Measurements from ENCODE around the gene TACC3. TPM values are rescaled to one million over a fixed set of nuclear protein-coding genes. Genes with fewer than 3 reads are reported as not detected.
A peak's percentile ranks its signal among the peaks of the same experiment; 100 is the strongest.

The TACC3 gene
- total RNA-seq, 4 donors from 2014 or later: 8.6 to 15.0 (median 11.9) TPM

GRCh38 chr4:1683736-1684505, 37.4 kb upstream of the TACC3 start, which contains the start of gene FAM53A:
FAM53A (minus strand) TSS chr4:1684313; CDS start chr4:1668741, 15,572 bp downstream.
- Histone ChIP-seq H3K4me1 (peaks cover 0 to 20% (median 2%) of the 10 kb centered on the region in 4 donors), H3K27me3 (no peaks in the 10 kb centered on the region), H3K36me3 (no peaks in the 10 kb centered on the region), H3K4me3 (peak within 1 kb of the TSS; percentile 49 to 86 (median 66)), H3K9me3 (no peaks in the 10 kb centered on the region), H3K27ac (peak within 1 kb of the TSS; percentile 50 to 91 (median 80))
- no peak for DNase-seq (ENCODE audit: low spot score in 2 of 2)
- WGBS, 2 donors: 1 to 4% methylated on average over 25 to 33 of the region's 118 CpGs
- peak in 1 of 2 donors; percentile 36 for TF ChIP-seq POLR2A (IDR thresholded peaks at IDR 0.05)
- TF ChIP-seq, protein P1, sequence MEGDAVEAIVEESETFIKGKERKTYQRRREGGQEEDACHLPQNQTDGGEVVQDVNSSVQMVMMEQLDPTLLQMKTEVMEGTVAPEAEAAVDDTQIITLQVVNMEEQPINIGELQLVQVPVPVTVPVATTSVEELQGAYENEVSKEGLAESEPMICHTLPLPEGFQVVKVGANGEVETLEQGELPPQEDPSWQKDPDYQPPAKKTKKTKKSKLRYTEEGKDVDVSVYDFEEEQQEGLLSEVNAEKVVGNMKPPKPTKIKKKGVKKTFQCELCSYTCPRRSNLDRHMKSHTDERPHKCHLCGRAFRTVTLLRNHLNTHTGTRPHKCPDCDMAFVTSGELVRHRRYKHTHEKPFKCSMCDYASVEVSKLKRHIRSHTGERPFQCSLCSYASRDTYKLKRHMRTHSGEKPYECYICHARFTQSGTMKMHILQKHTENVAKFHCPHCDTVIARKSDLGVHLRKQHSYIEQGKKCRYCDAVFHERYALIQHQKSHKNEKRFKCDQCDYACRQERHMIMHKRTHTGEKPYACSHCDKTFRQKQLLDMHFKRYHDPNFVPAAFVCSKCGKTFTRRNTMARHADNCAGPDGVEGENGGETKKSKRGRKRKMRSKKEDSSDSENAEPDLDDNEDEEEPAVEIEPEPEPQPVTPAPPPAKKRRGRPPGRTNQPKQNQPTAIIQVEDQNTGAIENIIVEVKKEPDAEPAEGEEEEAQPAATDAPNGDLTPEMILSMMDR (IDR thresholded peaks at IDR 0.05): peak in 3 of 5 experiments; percentile 6 to 47 (median 33)
- TF ChIP-seq EP300 (IDR thresholded peaks at IDR 0.05): no peak

DNA sequence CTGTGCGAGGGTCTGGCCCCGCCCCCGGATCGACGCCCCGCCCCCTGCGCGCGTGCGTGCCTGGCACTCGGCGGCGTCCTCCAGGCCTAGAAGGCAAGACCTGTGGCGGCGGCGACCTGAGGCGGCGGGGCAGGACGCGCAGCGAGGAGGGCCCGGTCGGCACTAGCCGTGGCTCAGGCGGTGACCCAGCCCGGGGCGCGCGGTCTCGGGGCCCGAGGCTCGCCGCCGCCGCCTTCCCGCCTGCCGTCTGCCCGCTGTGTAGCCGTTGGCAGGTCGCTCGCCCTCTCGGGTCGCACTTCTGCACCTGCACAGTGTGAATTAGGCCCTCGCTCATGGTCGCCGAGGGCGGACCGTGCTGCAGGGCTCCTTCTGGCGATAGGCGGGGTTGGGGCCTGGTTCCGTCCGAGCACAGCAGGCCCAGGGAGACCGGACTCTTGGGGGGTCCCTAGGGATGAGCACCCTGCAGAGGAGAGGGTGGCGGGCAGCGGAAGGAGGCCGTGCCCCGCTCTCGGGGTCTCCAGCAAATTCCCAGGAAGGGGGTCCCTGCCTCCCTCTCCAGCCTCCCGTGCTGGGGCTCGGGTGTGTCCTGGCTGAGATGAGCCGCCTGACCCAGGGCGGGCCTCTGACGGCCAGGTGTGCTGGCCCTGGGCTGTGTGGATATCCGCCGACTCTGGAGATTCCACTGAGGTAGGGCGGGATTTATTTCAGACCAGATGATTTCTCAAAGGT, 36.7 kb upstream of the TACC3 start:
- WGBS, 2 donors: 31 to 88% methylated on average over 17 to 52 of the region's 66 CpGs

GRCh38 chr4:1685235-1686150, 35.8 kb upstream of the TACC3 start:
- H3K27ac ChIP-seq: peak overlapping the region in 2 of 4 donors; percentile 28 to 64
- H3K27me3 ChIP-seq: no peaks in the 10 kb centered on the region
- no peaks in the 10 kb centered on the region for H3K9me3 ChIP-seq
- TF ChIP-seq, protein P1 (IDR thresholded peaks at IDR 0.05): no peak
- TF ChIP-seq EP300 (IDR thresholded peaks at IDR 0.05) (no peak), POLR2A (IDR thresholded peaks at IDR 0.05) (no peak)
- DNase-seq (ENCODE audit: low spot score in 2 of 2): no peak
- peaks cover 0 to 3% (median 0%) of the 10 kb centered on the region in 3 donors for H3K36me3 ChIP-seq
- H3K4me3 ChIP-seq: no peak overlapping the region
- WGBS, 2 donors: 76 to 79% methylated on average over 21 of the region's 23 CpGs
- H3K4me1 ChIP-seq: peaks cover 0 to 20% (median 2%) of the 10 kb centered on the region in 4 donors

More for the DNA sequence above, 36.7 kb upstream of the TACC3 start:
- H3K36me3 ChIP-seq: no peaks in the 10 kb centered on the region
- peak overlapping the region; percentile 41 to 86 (median 48) for H3K4me3 ChIP-seq
- DNase-seq (ENCODE audit: low spot score in 2 of 2): peak; percentile 90 to 92
- TF ChIP-seq, protein P1 (IDR thresholded peaks at IDR 0.05): no peak
- TF ChIP-seq EP300 (IDR thresholded peaks at IDR 0.05) (no peak), POLR2A (IDR thresholded peaks at IDR 0.05) (no peak)
- H3K27ac ChIP-seq: peak overlapping the region in 3 of 4 donors; percentile 56 to 71 (median 64)
- no peaks in the 10 kb centered on the region for H3K9me3 ChIP-seq
- H3K4me1 ChIP-seq: peaks cover 0 to 20% (median 2%) of the 10 kb centered on the region in 4 donors
- no peaks in the 10 kb centered on the region for H3K27me3 ChIP-seq

DNA sequence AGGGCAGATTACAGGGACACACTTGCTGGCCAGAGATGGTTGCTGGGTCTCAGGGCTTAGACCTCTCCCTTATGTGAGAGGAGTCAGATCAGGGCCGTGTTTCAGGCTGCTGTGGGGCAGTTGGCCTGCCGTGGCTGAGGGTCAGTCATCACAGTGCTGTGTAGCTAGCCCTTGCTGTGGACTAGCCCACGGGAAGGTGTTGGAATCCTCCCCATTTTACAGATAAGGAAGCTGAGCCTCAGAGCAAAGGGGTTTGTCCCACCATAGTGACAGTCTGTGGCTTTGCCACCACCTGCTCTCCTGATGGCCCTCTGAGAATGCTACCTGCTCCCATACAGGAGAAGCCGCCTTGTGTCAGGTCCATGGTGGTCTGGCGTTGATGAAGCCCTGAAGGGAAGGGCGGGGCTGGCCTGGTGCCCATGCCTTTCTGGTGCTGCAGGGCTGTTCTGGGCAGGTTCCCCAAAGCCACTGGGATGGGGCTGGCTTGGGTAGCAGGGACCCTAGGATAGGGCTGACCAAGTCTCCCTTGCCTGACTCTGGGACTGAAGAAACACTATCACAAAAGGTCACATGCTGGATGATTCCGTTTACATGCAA, 34.8 kb upstream of the TACC3 start:
- peaks cover 0 to 13% (median 0%) of the 10 kb centered on the region in 3 donors for H3K36me3 ChIP-seq
- no peak for DNase-seq (ENCODE audit: low spot score in 2 of 2)
- H3K27me3 ChIP-seq: no peaks in the 10 kb centered on the region
- H3K27ac ChIP-seq: no peak overlapping the region
- H3K4me1 ChIP-seq: peaks cover 0 to 20% (median 2%) of the 10 kb centered on the region in 4 donors
- no peak overlapping the region for H3K4me3 ChIP-seq
- TF ChIP-seq POLR2A (IDR thresholded peaks at IDR 0.05) (no peak), EP300 (IDR thresholded peaks at IDR 0.05) (no peak)
- TF ChIP-seq, protein P1 (IDR thresholded peaks at IDR 0.05): no peak
- no peaks in the 10 kb centered on the region for H3K9me3 ChIP-seq
- 50 to 54% methylated on average over 7 of the region's 7 CpGs for WGBS, 2 donors
